CD4-positive, alpha-beta T cell treated with Interleukin-6 for 4 hours (primary cell): ENCODE data around the gene CCDC97.
"Not testable (repeated sequence)": the region's sequence is repeated elsewhere in the genome, so short reads cannot be mapped to it uniquely, and the experiment has no call there.

Experiments
- DNase-seq: peaks from one replicate; pipeline ENCODE4 v3.0.0-alpha.2; 2020; ENCODE audit warnings: mixed read lengths

CCDC97 gene

DNA sequence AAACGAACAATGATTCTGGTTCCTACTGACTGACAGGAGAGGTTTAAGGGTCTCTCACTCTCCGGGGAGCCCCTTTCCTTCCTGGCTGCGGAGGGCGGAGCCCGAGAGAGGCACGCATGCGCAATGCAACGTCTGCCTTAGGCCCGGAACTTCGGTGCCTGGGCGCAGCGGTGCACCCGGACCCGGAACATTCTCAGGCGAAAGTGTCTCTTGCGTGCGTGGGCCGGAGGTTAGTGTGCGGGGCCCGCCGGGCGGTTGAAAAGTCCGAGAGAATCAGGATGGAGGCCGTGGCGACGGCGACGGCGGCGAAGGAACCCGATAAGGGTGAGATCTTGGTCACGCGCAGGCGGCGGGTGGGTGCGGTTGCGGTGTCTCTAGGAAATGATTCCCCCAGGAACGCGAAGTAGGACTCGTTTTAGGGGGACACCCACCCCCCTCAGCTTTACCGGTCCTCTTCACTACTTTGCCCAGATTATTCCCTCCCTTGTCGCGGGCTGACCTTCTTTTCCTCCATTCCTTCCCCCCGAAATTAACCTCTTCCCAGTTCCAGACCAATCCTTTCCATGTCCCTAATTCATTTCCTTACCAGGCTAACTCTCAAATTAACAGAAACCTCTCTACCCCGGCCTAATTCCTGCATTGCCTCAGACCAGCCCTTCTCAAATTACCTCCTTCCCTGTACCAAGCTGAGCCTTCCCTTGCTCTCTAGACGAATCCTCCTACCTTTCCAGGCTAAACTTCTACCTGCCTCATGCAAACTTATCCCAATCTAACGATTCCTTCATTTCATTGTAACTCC lies at the start of gene CCDC97:
TSS of gene CCDC97 (plus strand) at position 140 of the 799 bp plus-strand sequence. CDS start at position 279, 139 bp downstream.
- peak; percentile 92 for DNase-seq

DNA sequence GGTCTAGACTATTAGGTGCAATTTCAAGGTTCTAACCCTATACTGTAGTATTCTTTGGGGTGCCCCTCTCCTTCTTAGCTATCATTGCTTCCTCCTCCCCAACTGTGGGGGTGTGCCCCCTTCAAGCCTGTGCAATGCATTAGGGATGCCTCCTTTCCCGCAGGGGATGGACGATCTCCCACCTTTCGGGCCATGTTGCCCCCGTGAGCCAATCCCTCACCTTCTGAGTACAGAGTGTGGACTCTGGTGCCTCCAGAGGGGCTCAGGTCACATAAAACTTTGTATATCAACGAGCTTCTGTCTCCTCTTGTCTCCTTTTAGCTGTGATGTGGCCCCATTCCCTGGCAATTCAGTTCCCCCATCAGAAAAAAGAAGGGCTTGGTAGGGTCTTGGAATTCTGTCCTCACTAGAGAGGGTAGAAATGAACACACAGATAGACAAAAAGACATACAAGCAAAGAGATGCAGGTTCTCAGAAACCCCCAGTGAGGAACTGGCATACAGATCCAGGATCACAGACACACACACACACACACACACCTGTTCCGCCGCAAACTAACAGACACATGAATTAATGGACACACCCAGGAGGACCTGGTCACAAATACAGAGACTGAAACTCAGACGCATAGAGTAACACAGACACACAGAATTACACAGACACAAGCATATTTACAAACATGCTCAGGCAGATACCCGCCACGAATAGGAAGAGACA lies 48.3 kb upstream of the CCDC97 start:
- DNase-seq, result no peak

DNA sequence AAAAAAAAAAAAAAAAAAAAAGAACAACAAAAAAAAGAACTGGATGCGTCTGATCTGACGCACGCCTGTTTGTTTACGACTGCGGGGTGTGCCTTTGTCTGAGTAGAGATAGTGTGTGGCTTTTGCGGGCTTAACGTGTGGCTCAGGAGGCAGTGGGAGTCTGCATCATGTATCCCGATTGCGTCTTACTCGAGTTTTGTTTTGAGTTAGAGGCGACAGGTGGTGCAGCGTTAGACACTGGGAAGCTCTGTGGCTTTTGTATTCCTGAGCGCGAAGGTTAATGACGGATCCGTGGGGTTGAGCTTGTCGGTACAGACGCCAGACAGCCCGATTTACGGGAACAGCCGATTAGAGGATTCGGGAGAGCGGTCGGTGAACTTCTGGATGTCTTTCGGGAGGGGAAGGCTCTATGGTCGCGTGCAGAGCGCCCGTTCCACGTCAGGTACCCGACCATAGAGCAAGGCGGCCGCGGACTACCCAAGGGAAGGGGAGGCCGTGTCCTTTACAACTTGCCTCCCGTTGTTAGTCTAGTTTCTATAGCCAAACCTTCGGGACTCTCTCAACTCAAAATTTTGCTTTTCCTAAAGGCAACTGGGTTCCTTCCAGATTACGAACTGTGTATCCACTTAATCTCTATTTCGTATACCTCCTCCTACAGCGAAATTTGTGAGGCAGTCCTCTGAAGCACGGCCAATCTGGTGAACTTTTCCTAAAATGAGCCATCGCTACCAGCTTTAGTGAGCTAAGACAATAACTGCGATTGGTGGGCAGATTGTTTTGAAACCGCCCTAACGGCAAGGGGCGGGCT lies 46.7 kb upstream of the CCDC97 start:
- DNase-seq, result peak; percentile 81

DNA sequence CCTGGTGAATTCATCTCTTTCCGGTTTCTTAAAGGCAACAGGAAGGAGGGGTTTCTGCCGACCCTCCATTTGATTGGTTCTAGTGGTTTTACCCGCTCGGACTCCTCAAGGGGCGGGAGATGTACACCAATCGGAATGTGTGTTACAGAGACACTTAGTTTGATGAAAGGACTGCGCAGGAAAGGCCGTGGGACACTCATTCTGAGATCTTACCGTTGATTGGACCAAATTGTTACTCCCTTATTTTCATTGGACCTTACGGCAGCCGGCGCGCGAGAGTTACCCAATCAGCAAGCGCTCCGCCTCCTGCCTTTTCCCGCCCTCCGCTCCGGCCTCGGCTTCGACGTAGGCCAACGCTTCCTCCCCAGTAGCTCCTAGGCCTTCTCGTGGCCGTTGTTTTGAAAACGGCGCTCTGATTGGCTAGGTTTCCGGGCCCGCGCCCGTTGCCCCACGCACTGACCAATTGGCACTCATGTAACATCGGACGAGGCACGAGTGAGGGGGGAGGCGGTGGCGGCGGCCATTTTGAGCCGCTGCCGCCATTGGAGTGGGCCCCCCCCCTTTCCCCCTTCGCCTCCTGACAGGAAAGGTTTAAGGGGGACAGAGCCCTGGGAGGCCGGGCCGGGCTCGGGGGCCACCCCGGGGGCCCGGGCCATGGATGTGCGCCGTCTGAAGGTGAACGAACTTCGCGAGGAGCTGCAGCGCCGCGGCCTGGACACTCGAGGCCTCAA lies 46.0 kb upstream of the CCDC97 start, which contains the start of gene HNRNPUL1:
TSS of gene HNRNPUL1 (plus strand) at position 523 of the 731 bp plus-strand sequence. CDS start at position 655, 132 bp downstream.
- peak; percentile 98 for DNase-seq

DNA sequence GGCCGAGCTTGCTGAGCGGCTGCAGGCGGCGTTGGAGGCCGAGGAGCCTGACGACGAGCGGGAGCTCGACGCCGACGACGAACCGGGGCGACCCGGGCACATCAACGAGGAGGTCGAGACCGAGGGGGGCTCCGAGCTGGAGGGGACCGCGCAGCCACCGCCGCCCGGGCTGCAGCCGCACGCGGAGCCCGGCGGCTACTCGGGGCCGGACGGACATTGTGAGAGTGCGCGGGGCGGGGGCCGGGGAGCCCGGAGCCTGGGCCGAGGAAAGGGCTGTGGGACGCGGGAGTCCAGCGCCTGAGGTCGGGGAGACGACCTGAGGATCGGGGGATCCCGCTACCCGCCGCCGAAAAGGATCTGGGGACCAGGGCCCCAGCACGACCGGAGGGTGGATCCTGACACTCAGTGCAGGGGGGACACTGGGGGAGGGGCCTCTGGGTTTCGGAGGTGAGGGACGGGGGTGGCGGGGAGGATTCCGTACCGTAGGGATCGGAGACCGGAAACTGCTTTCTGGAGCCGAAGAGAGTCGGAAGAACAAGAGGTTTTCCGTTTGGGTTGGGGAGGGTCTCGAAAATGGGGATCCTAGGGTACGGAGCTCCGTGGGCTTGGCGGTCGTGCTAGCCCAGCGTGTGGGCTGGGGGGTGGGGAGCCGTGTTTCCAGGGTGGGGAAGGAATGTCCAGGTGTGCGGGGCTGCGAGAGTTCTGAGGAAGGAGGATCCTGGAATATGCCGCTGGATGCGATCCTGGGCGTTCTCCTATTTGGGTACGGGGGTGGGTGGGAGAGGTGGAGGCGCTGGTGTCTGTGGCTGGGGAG lies 45.2 kb upstream of the CCDC97 start:
- peak; percentile 68 for DNase-seq

DNA sequence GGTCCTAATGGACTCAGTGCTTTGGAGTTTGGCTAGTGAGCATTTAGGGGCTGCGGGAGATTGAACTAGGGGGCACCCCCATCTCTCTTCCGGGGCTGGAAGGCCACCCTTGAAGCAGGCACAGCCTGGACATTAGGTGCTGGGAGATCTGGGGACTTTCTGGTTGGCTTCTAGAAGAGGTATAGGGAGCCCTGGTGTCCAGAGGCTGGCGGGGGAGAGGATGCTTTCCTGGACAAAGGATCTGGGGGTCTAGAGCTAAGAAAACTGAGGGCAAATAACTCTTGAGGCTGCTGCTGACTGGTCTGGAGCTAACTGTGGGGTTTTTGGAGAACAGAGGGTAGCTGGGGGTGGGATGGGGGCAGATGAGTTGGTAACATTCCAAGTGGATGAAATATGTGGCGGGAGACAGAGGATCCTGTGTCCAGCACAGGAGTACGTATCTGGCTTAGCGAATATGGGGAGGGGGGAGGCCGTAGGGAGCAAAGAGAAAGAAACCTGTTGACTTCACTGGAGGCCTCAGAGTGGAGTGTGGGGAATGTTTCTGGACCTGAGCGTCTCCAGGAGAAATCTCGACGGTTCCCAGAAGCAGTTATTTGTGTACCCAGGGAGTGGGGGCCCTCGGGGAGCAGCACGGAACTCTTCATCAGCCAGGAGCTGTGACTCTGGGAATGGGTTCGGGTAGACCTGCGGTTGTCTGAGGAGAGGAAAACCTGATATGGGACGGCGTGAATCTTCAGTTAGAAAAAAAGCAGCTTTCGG lies 44.4 kb upstream of the CCDC97 start:
- DNase-seq, result peak; percentile 9

DNA sequence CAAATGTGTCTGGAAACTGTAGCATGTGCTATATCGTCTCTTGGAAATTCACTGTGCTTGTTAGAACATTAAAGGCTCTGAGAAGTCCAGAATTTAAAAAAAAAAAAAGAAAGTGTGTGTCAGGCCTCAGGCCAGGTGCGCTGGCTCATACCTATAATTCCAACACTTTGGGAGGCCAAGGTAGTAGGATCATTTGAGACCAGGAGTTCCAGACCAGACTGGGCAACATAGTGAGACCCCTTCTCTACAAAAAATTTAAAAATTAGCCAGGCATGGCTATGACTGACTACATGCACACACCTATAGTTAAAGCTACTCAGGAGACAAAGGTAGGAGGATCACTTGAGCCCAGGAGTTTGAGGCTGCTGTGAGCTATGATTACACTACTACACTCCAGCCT lies 40.9 kb upstream of the CCDC97 start:
- no peak for DNase-seq

DNA sequence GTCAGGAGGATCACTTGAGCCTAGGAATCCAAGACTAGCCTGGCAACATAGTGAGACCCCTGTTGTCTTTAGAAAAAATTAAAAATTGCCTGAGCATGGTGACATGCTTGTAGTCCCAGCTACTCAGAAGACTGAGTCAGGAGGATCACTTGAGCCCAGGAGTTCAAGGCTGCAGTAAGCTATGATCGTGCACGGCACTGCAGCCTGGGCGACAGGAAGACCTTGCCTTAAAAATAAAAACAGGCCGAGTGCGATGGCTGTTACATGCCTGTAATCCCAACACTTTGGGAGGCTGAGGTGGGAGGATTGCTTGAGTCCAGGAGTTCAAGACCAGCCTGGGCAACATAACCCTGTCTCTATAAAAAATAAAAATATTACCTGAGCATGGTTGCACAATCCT lies 40.4 kb upstream of the CCDC97 start:
- DNase-seq, result no peak

DNA sequence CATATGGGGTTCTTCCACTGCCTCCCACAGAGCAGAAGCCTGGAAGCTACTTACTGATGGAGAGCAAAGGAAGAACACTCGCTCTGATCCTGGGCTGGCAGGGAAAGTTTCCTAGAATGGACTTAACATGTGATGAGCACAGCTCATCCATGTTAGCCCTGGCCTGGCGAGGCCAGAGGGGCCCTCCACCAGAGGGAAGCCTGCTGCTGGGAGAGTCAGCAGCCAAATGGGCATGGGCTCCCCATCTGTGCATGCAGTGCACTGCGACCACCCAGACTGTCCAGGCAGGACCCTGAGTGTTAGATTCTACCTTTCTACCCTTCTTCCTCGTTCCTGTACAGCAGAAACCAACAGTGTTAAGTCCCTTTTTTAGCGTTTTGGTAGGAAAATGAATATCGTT lies 36.9 kb upstream of the CCDC97 start:
- DNase-seq, result no peak

DNA sequence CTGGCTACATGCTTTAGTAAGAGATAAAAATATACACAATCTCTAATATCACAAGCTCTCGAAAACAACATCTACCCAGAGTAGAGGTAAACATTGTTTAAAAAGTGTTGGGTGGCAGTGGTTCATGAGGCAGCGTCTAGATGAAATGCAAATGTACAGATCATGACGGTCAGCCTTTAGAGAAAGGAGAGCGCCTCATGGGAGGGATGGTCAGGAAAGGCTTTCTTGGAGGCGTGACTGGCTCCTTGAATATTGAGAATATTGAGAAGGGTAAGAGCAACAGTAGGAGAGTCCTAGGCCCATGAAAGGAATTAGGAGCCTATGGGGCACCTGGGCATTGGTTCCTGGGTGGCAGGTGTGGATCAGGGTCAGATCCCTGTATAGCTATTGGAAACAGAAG lies 35.2 kb upstream of the CCDC97 start:
- no peak for DNase-seq

DNA sequence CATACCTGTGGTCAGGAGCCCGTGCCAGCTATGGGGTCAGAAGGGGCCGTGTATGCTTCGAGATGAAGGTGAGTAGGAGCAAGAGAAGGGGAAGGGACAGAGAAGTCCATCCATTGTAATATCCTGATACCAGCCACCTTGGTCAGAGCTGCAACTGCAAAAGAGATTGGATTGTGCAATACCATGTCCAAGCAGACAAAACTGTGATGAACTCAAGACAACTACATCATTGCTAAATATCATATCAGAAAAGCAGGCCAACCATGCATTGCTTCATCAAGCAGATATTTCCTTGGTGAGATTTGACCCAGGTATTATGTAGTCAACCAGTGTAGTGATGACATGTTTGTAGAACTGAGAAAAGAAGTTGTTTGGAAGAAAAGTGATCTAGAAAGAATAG lies 33.7 kb upstream of the CCDC97 start:
- DNase-seq, result no peak

DNA sequence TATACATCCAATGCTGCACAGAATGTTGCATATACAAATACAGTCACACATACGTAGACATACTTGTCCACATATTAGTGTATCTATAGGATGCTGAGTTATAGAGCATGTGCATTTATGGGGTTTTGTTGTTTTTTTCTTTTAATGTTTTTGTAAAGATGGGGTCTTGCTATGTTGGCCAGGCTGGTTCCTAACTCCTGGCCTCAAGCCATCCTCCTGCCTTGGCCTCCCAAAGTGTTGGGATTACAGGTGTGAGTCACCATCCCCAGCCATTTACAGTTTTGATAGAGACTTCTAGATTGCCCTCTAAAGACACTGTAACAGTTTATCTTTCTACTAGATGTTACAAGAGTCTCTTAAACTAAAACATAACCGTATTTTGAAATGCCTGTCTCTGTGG lies 31.5 kb upstream of the CCDC97 start:
- DNase-seq, result no peak

DNA sequence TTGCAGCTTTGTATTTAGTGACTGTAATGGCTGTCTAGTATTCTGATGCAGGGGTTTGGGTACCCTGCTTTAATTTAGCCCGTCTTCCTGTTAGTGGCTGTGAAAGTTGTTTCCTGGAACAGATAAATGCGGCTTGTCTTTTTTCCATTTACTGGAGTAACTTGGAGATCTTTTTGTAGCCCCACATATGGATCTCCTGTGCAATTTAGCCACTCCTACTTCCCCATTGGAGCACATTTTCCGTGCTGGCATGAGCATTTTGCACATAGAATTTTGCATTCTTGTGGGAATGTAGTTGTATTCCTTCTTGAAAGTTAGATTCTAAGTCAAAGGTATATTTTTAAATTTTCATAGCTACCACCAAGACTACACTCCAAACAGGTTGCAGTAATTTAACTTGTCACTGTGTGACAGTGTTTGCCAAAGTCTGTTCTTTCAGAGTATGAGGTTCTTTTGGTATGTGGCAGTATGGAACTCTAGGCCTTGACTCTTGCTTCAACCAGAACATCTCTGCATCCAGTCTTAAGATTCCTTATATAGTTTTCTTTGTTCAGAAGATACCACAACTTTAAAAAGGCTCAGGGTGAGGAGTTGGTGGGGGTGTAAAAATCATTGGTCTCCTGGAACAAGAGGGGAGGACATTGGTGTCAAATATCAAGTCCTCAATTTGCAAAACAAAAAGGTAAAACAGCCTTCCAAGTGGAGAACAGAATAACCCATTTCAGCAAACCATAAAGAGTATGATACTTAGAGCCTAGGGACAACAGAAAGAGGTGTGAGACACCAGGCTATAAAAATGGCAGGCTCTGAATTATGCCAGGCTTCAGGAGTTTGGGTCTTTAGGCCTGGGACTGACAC lies 21.1 kb upstream of the CCDC97 start:
- no peak for DNase-seq

DNA sequence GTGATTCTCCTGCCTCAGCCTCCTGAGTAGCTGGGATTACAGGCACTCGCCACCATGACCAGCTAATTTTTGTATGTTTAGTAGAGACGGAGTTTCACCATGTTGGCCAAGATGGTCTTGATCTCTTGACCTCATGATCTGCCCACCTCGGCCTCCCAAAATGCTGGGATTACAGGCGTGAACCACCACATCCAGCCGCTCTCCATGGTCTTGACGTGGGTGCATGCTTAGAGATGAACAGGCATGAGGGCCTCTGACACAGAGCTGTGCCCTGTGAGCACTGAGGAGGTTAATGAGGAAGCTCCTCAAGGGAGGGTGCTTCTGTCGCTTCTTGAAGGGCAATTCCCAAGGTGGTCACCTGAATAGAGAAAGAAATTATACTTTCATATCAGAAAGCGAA lies 20.2 kb upstream of the CCDC97 start:
- not testable (repeated sequence) for DNase-seq

DNA sequence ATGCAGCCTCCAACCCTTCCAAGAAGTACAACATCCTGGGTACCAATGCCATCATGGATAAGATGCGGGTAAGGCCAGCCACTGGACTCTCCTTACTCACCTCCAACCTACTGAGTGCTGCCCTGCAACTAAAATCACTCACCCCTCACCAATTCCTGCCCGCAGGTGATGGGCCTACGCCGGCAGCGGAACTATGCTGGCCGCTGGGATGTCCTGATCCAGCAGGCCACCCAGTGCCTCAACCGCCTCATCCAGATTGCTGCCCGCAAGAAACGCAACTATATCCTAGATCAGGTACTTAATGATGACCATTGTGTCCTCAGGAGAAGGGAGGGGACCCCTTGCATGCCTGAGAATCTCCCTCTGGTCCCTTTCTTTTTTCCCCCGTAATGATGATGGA lies 15.6 kb upstream of the CCDC97 start:
- DNase-seq, result no peak

DNA sequence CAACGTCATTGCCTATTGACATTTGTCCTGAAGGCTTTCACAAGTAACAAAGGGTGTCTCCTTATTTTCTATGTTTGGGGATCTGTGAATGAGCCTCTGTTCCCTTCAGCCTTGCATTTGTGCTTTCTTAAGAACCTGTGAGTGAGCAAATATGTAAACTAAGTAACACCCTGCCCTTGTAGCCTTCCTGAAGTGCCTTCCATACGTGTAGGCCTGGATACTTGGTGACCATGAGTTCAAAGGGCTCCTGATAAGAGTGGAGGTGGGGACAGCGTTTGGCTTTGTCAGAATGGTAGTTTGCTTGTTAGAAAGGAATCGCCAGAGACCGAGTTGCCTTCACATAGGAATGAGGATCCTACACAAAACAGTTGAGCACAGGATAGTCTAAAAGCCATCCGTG lies 14.5 kb upstream of the CCDC97 start:
- DNase-seq, result no peak

DNA sequence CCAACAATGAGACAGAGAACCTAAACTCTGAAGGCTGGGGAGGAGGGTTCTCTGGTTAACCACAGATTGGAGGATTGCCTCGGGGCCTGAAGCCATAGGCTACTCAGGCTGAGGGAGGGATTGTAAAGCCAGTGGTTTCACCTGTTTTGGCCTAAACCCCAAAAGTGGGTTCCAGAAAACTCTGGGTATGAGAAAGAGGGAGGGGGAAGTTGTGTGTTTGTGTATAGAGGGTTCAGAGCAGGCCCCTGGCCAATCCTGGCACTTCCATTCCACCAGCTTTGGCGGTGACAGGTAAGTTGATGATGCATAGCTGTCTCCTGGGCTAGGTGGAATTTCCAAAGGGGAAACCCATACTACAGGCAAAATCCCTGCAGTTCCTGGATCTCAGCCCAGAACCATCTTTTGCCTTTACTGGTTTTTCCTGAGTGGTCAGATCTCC lies 13.5 kb upstream of the CCDC97 start:
- DNase-seq, result no peak

DNA sequence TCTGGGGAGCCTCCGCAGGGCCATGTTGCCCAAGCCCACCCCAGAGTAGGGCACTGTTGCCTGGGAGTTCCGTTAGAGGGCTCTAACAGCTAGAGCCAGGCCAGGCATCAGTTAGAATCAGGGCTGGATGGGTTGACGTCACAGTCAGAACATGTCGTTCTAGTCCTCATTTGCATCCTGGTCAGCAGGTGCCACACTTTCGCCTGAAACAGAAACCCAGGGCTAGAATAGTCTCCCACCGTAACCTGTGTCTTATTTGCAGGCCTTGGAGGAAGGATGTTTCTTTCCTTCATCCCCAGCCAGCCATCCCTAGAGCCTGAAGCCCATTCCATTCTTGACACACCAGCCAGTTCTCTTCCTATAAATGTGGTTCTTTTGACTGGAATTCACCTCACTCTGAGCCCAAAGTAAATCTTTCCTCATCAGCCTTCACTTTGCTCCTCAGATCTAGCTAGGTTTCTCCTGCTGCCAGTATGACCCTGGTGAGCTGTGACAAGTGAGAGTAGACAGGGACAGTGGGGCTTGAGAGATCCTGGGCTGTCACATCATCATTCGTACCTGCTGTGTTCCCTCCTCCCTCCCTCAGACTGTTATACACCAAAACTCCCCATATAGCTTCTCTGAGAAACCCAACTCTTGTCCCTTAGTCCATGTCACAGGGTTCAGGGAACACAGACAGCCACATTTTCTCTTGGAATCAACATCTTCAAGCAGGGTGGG lies 12.2 kb upstream of the CCDC97 start:
- no peak for DNase-seq

DNA sequence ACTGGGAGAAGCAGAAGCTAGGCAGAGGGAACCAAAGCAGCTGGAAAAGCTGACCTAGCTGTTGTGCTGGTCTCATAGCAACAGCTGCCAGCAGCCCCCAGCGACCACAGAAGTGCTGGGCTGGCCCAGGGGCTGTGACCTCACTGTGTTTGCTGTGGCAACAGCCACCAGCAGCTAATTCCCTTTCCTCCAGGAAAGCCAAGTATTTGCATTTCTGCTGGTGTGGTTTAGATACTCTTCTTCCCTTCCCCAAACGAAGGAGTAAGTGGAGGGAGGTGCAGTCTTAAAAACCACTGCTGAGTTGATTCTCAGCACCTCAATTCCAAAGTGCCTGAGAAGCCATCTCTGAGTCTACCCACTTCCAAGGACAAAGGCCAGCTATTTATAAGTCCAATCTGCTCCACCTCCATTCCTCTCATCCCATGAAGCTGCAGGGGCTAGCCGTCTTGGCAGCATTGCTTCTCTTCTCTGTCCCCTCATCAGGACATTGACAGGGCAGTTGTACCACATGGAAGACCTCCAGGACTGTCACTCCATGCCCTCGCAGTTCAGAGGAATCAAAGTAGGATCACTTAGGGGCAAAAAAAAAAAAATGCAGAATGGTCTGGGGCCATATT lies 11.5 kb upstream of the CCDC97 start:
- peak; percentile 36 for DNase-seq
